ENCODE results near the gene G3BP1. TPM values are rescaled to one million over a fixed set of nuclear protein-coding genes. Genes with fewer than 3 reads are reported as not detected.

Gene G3BP1
- total RNA-seq, 2 experiments from 2014 or later = 178 to 261 TPM

DNA sequence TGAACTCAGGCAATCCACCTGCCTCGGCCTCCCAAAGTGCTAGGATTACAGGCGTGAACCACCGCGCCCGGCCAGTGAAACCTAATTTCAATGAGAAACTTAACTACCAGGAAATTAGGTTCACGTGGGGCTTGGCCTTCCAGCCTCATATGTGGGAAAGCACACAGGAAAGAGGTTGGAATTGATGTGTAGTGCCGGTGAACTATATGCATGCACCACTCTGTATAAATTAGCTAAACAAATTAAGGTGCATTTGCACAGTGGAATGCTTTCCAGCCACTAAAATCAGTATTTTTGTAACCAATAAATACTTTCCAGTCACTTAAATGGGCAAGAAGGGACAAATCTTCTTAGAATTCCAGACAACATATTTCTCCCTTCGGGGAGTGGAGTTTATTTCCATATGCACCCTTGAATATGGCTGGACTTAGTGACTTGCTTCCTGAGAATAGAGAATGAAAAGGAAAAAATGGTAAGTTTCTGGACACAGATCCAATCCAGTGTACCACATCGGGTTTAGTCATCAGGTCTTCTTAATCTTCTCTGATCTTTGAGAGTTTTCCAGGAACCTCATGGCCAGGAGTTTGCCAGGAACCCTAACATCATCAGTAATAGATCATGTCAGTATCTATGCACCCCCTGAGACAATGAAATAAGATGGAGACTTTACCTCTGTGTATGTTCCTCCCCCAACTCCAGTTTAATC lies 38.2 kb upstream of the G3BP1 start:
- no TSS peak for BruUV-seq (replicated peaks)
- H3K9me3 ChIP-seq (ENCODE audit: low read length) = no peaks in the 10 kb centered on the region
- DNase-seq (ENCODE audit: low spot score) = no peak
- no peaks in the 10 kb centered on the region for H3K4me1 ChIP-seq (ENCODE audit: insufficient read depth, low read length, poor library complexity, severe bottlenecking)
- ChIA-PET POLR2A (no interaction called here), CTCF (ENCODE audit: unreplicated experiment) (no interaction called here)
- no peak overlapping the region for H3K4me2 ChIP-seq (ENCODE audit: low read length)
- H3K27ac ChIP-seq (ENCODE audit: low read depth, low read length, poor library complexity, severe bottlenecking) = no peak overlapping the region
- TF ChIP-seq, protein P1, sequence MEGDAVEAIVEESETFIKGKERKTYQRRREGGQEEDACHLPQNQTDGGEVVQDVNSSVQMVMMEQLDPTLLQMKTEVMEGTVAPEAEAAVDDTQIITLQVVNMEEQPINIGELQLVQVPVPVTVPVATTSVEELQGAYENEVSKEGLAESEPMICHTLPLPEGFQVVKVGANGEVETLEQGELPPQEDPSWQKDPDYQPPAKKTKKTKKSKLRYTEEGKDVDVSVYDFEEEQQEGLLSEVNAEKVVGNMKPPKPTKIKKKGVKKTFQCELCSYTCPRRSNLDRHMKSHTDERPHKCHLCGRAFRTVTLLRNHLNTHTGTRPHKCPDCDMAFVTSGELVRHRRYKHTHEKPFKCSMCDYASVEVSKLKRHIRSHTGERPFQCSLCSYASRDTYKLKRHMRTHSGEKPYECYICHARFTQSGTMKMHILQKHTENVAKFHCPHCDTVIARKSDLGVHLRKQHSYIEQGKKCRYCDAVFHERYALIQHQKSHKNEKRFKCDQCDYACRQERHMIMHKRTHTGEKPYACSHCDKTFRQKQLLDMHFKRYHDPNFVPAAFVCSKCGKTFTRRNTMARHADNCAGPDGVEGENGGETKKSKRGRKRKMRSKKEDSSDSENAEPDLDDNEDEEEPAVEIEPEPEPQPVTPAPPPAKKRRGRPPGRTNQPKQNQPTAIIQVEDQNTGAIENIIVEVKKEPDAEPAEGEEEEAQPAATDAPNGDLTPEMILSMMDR (conservative IDR thresholded peaks at IDR 0.05; ENCODE audit: low read length) = no peak
- TF ChIP-seq EZH2phosphoT487 (IDR thresholded peaks at IDR 0.05; ENCODE audit: borderline replicate concordance, low read depth, low read length) = no peak
- H2AFZ ChIP-seq (ENCODE audit: low read length) = no peak overlapping the region
- no peaks in the 10 kb centered on the region for H4K20me1 ChIP-seq (ENCODE audit: insufficient read depth, low read length)
- H3K79me2 ChIP-seq (ENCODE audit: insufficient read depth, low read depth, low read length) = no peaks in the 10 kb centered on the region
- no peaks in the 10 kb centered on the region for H3K9me2 ChIP-seq (ENCODE audit: insufficient read depth, low read length)
- no peaks in the 10 kb centered on the region for H3K36me3 ChIP-seq (ENCODE audit: insufficient read depth, low read length)
- H3K4me3 ChIP-seq (ENCODE audit: low read depth, low read length, poor library complexity, severe bottlenecking) = no peak overlapping the region
- intact Hi-C loops (cut with micrococcal nuclease; ENCODE audit: unreplicated experiment) = no loop called here

DNA sequence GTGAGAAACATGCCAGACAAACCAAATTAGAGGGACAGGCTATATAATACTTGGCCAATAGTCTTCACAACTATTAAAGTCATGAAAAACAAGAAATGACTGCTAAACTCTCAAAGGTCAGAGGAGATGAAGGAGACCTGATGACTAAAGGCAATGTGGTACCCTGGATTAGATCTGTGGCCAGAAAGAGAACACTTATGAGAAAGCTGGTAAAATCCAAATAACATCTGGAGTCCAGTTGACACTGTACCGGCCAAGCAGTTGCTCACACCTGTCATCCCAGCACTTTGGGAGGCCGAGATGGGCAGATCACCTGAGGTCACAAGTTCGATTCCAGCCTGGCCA lies 37.7 kb upstream of the G3BP1 start:
- TF ChIP-seq, protein P1 (conservative IDR thresholded peaks at IDR 0.05; ENCODE audit: low read length) = no peak
- no peak for TF ChIP-seq EZH2phosphoT487 (IDR thresholded peaks at IDR 0.05; ENCODE audit: borderline replicate concordance, low read depth, low read length)
- no TSS peak for BruUV-seq (replicated peaks)
- H3K4me3 ChIP-seq (ENCODE audit: low read depth, low read length, poor library complexity, severe bottlenecking) = no peak overlapping the region
- CTCF ChIA-PET (ENCODE audit: unreplicated experiment) = no interaction called here
- DNase-seq (ENCODE audit: low spot score) = no peak
- H4K20me1 ChIP-seq (ENCODE audit: insufficient read depth, low read length) = no peaks in the 10 kb centered on the region
- no peak overlapping the region for H3K27ac ChIP-seq (ENCODE audit: low read depth, low read length, poor library complexity, severe bottlenecking)
- H3K9me3 ChIP-seq (ENCODE audit: low read length) = no peaks in the 10 kb centered on the region
- POLR2A ChIA-PET = no interaction called here
- no peaks in the 10 kb centered on the region for H3K9me2 ChIP-seq (ENCODE audit: insufficient read depth, low read length)
- no peak overlapping the region for H3K4me2 ChIP-seq (ENCODE audit: low read length)
- no peaks in the 10 kb centered on the region for H3K36me3 ChIP-seq (ENCODE audit: insufficient read depth, low read length)
- H3K79me2 ChIP-seq (ENCODE audit: insufficient read depth, low read depth, low read length) = no peaks in the 10 kb centered on the region
- no peak overlapping the region for H2AFZ ChIP-seq (ENCODE audit: low read length)
- intact Hi-C loops (cut with micrococcal nuclease; ENCODE audit: unreplicated experiment) = no loop called here
- no peaks in the 10 kb centered on the region for H3K4me1 ChIP-seq (ENCODE audit: insufficient read depth, low read length, poor library complexity, severe bottlenecking)

DNA sequence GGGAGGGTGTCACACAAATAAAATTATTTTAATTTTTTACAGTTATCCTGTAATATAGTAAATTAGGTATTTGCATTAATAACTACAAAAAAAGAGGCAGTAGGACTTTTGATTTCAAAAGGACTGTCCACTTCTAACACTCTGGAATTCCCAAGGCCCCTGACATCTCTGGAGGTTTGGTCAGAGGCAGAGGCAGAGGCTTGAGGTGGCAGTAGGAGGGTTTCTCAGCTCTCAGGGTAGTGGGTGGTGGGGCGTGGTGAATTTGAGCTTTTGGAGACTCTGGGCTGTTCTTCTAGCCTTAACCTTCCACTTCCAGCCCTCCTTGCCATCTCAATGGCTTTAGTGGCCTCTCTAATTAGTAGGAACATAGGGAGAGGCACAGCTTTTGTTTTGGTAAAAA lies 36.1 kb upstream of the G3BP1 start:
- Histone ChIP-seq H3K4me2 (ENCODE audit: low read length) (no peak overlapping the region), H3K4me3 (ENCODE audit: low read depth, low read length, poor library complexity, severe bottlenecking) (no peak overlapping the region), H3K9me3 (ENCODE audit: low read length) (no peaks in the 10 kb centered on the region), H3K27ac (ENCODE audit: low read depth, low read length, poor library complexity, severe bottlenecking) (no peak overlapping the region), H2AFZ (ENCODE audit: low read length) (no peak overlapping the region), H3K4me1 (ENCODE audit: insufficient read depth, low read length, poor library complexity, severe bottlenecking) (no peaks in the 10 kb centered on the region), H3K79me2 (ENCODE audit: insufficient read depth, low read depth, low read length) (no peaks in the 10 kb centered on the region), H3K36me3 (ENCODE audit: insufficient read depth, low read length) (no peaks in the 10 kb centered on the region), H4K20me1 (ENCODE audit: insufficient read depth, low read length) (no peaks in the 10 kb centered on the region), H3K9me2 (ENCODE audit: insufficient read depth, low read length) (no peaks in the 10 kb centered on the region)
- no peak for TF ChIP-seq EZH2phosphoT487 (IDR thresholded peaks at IDR 0.05; ENCODE audit: borderline replicate concordance, low read depth, low read length)
- TF ChIP-seq, protein P1 (conservative IDR thresholded peaks at IDR 0.05; ENCODE audit: low read length) = no peak
- DNase-seq (ENCODE audit: low spot score) = no peak
- intact Hi-C loops (cut with micrococcal nuclease; ENCODE audit: unreplicated experiment) = no loop called here
- ChIA-PET POLR2A (interaction anchor here (0.7 to 1.0 kb wide), 2 partner anchors 69 to 109 kb away, joined by 3 to 4 read pairs; no protein-coding TSS in a partner anchor), CTCF (ENCODE audit: unreplicated experiment) (no interaction called here)
- no TSS peak for BruUV-seq (replicated peaks)

All from OCI-LY7 (cell line).